H9 (cell line): ENCODE measurements around the gene SLC39A2. TPM values are rescaled to one million over a fixed set of nuclear protein-coding genes. Genes with fewer than 3 reads are reported as not detected.

ENCODE experiments used
- DNase-seq: peaks from one replicate; pipeline ENCODE4 v3.0.0-alpha.2; 2017
- H2AFZ ChIP-seq: one replicate; pipeline ENCODE4 v1.6.1; 2013; ENCODE audit warnings: mild to moderate bottlenecking, low read length, control low read depth, moderate library complexity
- H2AK5ac ChIP-seq: 2 replicates; pipeline ENCODE4 v1.6.1; 2013; ENCODE audit warnings: low read length, control low read depth, mixed read lengths; ENCODE audit not compliant: insufficient read length
- H2BK120ac ChIP-seq: one replicate; pipeline ENCODE4 v1.6.1; 2013; ENCODE audit warnings: low read depth, mild to moderate bottlenecking, low read length, control low read depth, inconsistent platforms; ENCODE audit not compliant: poor library complexity, severe bottlenecking
- H2BK12ac ChIP-seq: 2 replicates; pipeline ENCODE4 v1.6.1; 2013; ENCODE audit warnings: low read length, control low read depth, mixed read lengths, low read depth; ENCODE audit not compliant: insufficient read length
- H2BK15ac ChIP-seq: 2 replicates; pipeline ENCODE4 v1.6.1; 2013; ENCODE audit warnings: low read depth, low read length, control low read depth
- H2BK20ac ChIP-seq: one replicate; pipeline ENCODE4 v1.6.1; 2013; ENCODE audit warnings: low read depth, mild to moderate bottlenecking, low read length, control low read depth, inconsistent platforms; ENCODE audit not compliant: poor library complexity, severe bottlenecking
- H2BK5ac ChIP-seq: 2 replicates; pipeline ENCODE4 v1.6.1; 2013; ENCODE audit warnings: low read length, control low read depth, mixed read lengths; ENCODE audit not compliant: insufficient read length
- H3K14ac ChIP-seq: 2 replicates; pipeline ENCODE4 v1.6.1; 2013; ENCODE audit warnings: low read length, control low read depth; ENCODE audit not compliant: insufficient read depth
- H3K18ac ChIP-seq: 2 replicates; pipeline ENCODE4 v1.6.1; 2013; ENCODE audit warnings: low read depth, mild to moderate bottlenecking, mixed read lengths, low read length, control low read depth; ENCODE audit not compliant: insufficient read length
- H3K23ac ChIP-seq: 2 replicates; pipeline ENCODE4 v1.6.1; 2013; ENCODE audit warnings: low read length, control low read depth, mixed read lengths, low read depth; ENCODE audit not compliant: insufficient read length
- H3K23me2 ChIP-seq: 2 replicates; pipeline ENCODE4 v1.6.1; 2013; ENCODE audit warnings: low read depth, mild to moderate bottlenecking, mixed read lengths, low read length, control low read depth; ENCODE audit not compliant: insufficient read length, poor library complexity, severe bottlenecking
- H3K27ac ChIP-seq: 2 replicates; pipeline ENCODE4 v1.5.1; 2013; ENCODE audit warnings: low read length, control low read depth, mixed read lengths, low read depth; ENCODE audit not compliant: insufficient read length
- H3K27me3 ChIP-seq: 2 replicates; pipeline ENCODE4 v1.6.1; 2013; ENCODE audit warnings: low read length, control low read depth, inconsistent platforms; ENCODE audit not compliant: insufficient read depth
- H3K4ac ChIP-seq: 2 replicates; pipeline ENCODE4 v1.6.1; 2013; ENCODE audit warnings: low read depth, mild to moderate bottlenecking, control low read depth, inconsistent platforms, low read length, moderate library complexity
- H3K4me1 ChIP-seq: 2 replicates; pipeline ENCODE4 v1.6.1; 2013; ENCODE audit warnings: low read length, control low read depth, inconsistent platforms; ENCODE audit not compliant: insufficient read depth
- H3K4me2 ChIP-seq: 2 replicates; pipeline ENCODE4 v1.6.1; 2013; ENCODE audit warnings: low read length, control low read depth, mixed read lengths; ENCODE audit not compliant: insufficient read length, insufficient read depth
- H3K56ac ChIP-seq: 2 replicates; pipeline ENCODE4 v1.6.1; 2013; ENCODE audit warnings: low read depth, mild to moderate bottlenecking, mixed read lengths, low read length, control low read depth; ENCODE audit not compliant: insufficient read length
- H3K79me1 ChIP-seq: 2 replicates; pipeline ENCODE4 v1.6.1; 2013; ENCODE audit warnings: low read depth, mild to moderate bottlenecking, moderate library complexity, low read length, control low read depth, inconsistent platforms; ENCODE audit not compliant: insufficient read depth, poor library complexity, severe bottlenecking
- H3K79me2 ChIP-seq: 2 replicates; pipeline ENCODE4 v1.6.1; 2013; ENCODE audit warnings: low read length, control low read depth, inconsistent platforms; ENCODE audit not compliant: insufficient read depth
- H3K9ac ChIP-seq: 2 replicates; pipeline ENCODE4 v1.6.1; 2013; ENCODE audit warnings: low read length, control low read depth, mixed read lengths; ENCODE audit not compliant: insufficient read length; ENCODE audit errors: extremely low read depth
- H3K9me3 ChIP-seq: one replicate; pipeline ENCODE4 v1.6.1; 2013; ENCODE audit warnings: low read depth, low read length, inconsistent platforms; ENCODE audit not compliant: control insufficient read depth
- H3T11ph ChIP-seq: one replicate; pipeline ENCODE4 v1.6.1; 2013; ENCODE audit warnings: mild to moderate bottlenecking, low read length, control low read depth, inconsistent platforms
- H4K20me1 ChIP-seq: one replicate; pipeline ENCODE4 v1.6.1; 2013; ENCODE audit not compliant: control insufficient read depth, insufficient read length, insufficient read depth
- H4K5ac ChIP-seq: 2 replicates; pipeline ENCODE4 v1.6.1; 2013; ENCODE audit warnings: low read depth, mild to moderate bottlenecking, mixed read lengths, low read length, control low read depth; ENCODE audit not compliant: insufficient read length
- H4K8ac ChIP-seq: replicated peaks from 2 replicates; pipeline ENCODE4 v1.6.1; 2013; ENCODE audit warnings: low read length, control low read depth, mixed read lengths, low read depth; ENCODE audit not compliant: insufficient read length
- H4K91ac ChIP-seq: 2 replicates; pipeline ENCODE4 v1.6.1; 2013; ENCODE audit warnings: low read depth, mild to moderate bottlenecking, moderate library complexity, mixed read lengths, low read length, control low read depth; ENCODE audit not compliant: insufficient read length
- H3K27ac Mint-ChIP-seq, 3 experiments: 2 replicates in 2 of 3; 3 replicates in 1 of 3; pipeline ENCODE4 v1.8.0; 2020 to 2021; ENCODE audit warnings: mixed read lengths in 3 of 3, mild to moderate bottlenecking in 1 of 3, moderate library complexity in 1 of 3
- H3K27me3 Mint-ChIP-seq: 2 replicates; pipeline ENCODE4 v1.8.0; 2021; ENCODE audit warnings: low read depth, mild to moderate bottlenecking, moderate library complexity, mixed read lengths
- H3K36me3 Mint-ChIP-seq, 3 experiments: 2 replicates in 2 of 3; 3 replicates in 1 of 3; pipeline ENCODE4 v1.8.0; 2020 to 2021; ENCODE audit warnings: low read depth in 3 of 3, mixed read lengths in 3 of 3; ENCODE audit not compliant: insufficient read depth in 1 of 3
- H3K4me1 Mint-ChIP-seq, 2 experiments: 2 replicates each; pipeline ENCODE4 v1.8.0; 2020; ENCODE audit warnings: mixed read lengths in 2 of 2
- H3K4me3 Mint-ChIP-seq, 2 experiments: 2 replicates in 1 of 2; 3 replicates in 1 of 2; pipeline ENCODE4 v1.8.0; 2020 to 2021; ENCODE audit warnings: mild to moderate bottlenecking in 2 of 2, mixed read lengths in 2 of 2, moderate library complexity in 1 of 2
- H3K9me3 Mint-ChIP-seq, 2 experiments: 2 replicates in 1 of 2; 3 replicates in 1 of 2; pipeline ENCODE4 v1.8.0; 2020; ENCODE audit warnings: mild to moderate bottlenecking in 2 of 2, mixed read lengths in 2 of 2, moderate library complexity in 1 of 2
- CTCF ChIP-seq: fragments of 200-600 bp; sonication (generic); conservative IDR thresholded peaks from 3 replicates; pipeline ENCODE4 v1.8.0; 2021; ENCODE audit warnings: antibody characterized with exemption, mild to moderate bottlenecking
- WGBS: extraction: QIAGEN DNeasy Blood & Tissue Kit; methylation state at CpG from one replicate; pipeline ENCODE4 v1.1.7; 2013; ENCODE audit warnings: missing lambda C conversion rate, low lambda C conversion rate, mixed read lengths; ENCODE audit not compliant: insufficient read length; ENCODE audit errors: extremely low coverage; 5-methylcytosine and 5-hydroxymethylcytosine counted together
- total RNA-seq: library from RNA; stranded (reverse); gene quantifications from 2 replicates; pipeline ENCODE4 v1.2.1, GENCODE V29; 2021

Gene SLC39A2
- total RNA-seq, 1 experiment from 2014 or later = not detected

- Histone ChIP-seq H2BK12ac (no peak within 1 kb of the TSS), H2AK5ac (no peak within 1 kb of the TSS), H3K9me3 (no peaks in the 10 kb centered on the region), H3K23ac (no peak within 1 kb of the TSS), H3K14ac (peak within 1 kb of the TSS; percentile 90), H3K56ac (no peak within 1 kb of the TSS), H4K5ac (no peak within 1 kb of the TSS), H2BK120ac (no peak within 1 kb of the TSS), H4K91ac (no peak within 1 kb of the TSS), H3K27ac (no peak within 1 kb of the TSS), H2BK15ac (no peak within 1 kb of the TSS), H3K79me2 (no peaks in the 10 kb centered on the region), H2BK5ac (no peak within 1 kb of the TSS), H4K20me1 (no peaks in the 10 kb centered on the region), H3K9ac (peak within 1 kb of the TSS; percentile 62), H2AFZ (no peak within 1 kb of the TSS), H3K4me2 (peak within 1 kb of the TSS; percentile 76), H3K27me3 (peaks cover 8% of the 10 kb centered on the region; the same call in 1 of the 2 replicates), H3K4ac (no peak within 1 kb of the TSS), H3K23me2 (peaks cover 12% of the 10 kb centered on the region), H2BK20ac (no peak within 1 kb of the TSS), H3K4me1 (peaks cover 4% of the 10 kb centered on the region; the same call in 1 of the 2 replicates), H4K8ac (no peak within 1 kb of the TSS), H3K79me1 (no peaks in the 10 kb centered on the region), H3K18ac (peak within 1 kb of the TSS; percentile 68), H3T11ph (no peak within 1 kb of the TSS)
- H3K4me3 Mint-ChIP-seq = peak within 1 kb of the TSS; percentile 81 to 96
- WGBS = no CpG with 5 or more reads among the region's 72 CpGs
- no peak for TF ChIP-seq CTCF
- peaks cover 6 to 15% (median 6%) of the 10 kb centered on the region in 3 experiments; a peak in 3 of 7 replicates for H3K36me3 Mint-ChIP-seq
- DNase-seq = peak; percentile 88
- H3K27me3 Mint-ChIP-seq = peaks cover 55% of the 10 kb centered on the region
- H3K27ac Mint-ChIP-seq = peak within 1 kb of the TSS; percentile 89 to 98 (median 97); a peak in 6 of 7 replicates
- no peaks in the 10 kb centered on the region for H3K9me3 Mint-ChIP-seq
- peaks cover 35 to 41% of the 10 kb centered on the region in 2 experiments for H3K4me1 Mint-ChIP-seq
Measured at GRCh38 chr14:21024585-21025370, 25.7 kb downstream of the SLC39A2 start, which contains the start of gene NDRG2. NDRG2 (minus strand) TSS chr14:21025061; CDS start chr14:21023315, 1,746 bp downstream.
